SK-MEL-5 (cell line): ENCODE results near the gene MYBPC2. TPM values are rescaled to one million over a fixed set of nuclear protein-coding genes. Genes with fewer than 3 reads are reported as not detected.

Experiments used
- DNase-seq: peaks from one replicate; pipeline ENCODE4 v3.0.0-alpha.2; 2016; ENCODE audit warnings: low read depth, low spot score
- in situ Hi-C: cut with HindIII; loops from 2 replicates; pipeline ENCODE4 v1.10.0; 2016; ENCODE audit warnings: low sequenced_read_pairs, high pct_unique_total_duplicates, low pct_unique_long_range_greater_than_20kb
- total RNA-seq: library from RNA; depleted of rRNA; stranded (reverse); fragments of >200 nt; shearing (Covaris generic); gene quantifications from 2 replicates; pipeline ENCODE4 v1.2.3, GENCODE V29; 2014

Gene MYBPC2
- total RNA-seq, 1 experiment from 2014 or later, result not detected

- in situ Hi-C loops, result no loop called here
- no peak for DNase-seq
Observed at GRCh38 chr19:50420127-50420526, 12.6 kb upstream of the MYBPC2 start.

DNA sequence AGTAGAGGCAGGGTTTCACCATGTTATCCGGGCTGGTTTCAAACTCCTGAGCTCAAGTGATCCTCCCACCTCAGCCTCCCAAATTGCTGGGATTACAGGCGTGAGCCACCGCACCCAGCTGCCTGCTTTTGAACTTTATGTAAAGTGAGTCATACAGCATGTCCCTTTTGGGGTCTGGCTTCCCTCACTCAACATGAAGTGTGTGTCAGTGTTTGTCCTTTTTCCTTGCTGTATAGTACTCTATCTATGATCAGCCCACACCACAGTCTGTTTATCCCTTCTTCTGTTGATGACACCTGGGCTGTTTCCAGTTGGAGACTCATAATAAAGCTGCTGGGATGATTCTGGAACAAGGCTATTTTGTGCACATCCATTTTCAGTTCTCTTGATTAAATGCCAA, 11.9 kb upstream of the MYBPC2 start:
- DNase-seq, result no peak
- in situ Hi-C loops, result no loop called here

DNA sequence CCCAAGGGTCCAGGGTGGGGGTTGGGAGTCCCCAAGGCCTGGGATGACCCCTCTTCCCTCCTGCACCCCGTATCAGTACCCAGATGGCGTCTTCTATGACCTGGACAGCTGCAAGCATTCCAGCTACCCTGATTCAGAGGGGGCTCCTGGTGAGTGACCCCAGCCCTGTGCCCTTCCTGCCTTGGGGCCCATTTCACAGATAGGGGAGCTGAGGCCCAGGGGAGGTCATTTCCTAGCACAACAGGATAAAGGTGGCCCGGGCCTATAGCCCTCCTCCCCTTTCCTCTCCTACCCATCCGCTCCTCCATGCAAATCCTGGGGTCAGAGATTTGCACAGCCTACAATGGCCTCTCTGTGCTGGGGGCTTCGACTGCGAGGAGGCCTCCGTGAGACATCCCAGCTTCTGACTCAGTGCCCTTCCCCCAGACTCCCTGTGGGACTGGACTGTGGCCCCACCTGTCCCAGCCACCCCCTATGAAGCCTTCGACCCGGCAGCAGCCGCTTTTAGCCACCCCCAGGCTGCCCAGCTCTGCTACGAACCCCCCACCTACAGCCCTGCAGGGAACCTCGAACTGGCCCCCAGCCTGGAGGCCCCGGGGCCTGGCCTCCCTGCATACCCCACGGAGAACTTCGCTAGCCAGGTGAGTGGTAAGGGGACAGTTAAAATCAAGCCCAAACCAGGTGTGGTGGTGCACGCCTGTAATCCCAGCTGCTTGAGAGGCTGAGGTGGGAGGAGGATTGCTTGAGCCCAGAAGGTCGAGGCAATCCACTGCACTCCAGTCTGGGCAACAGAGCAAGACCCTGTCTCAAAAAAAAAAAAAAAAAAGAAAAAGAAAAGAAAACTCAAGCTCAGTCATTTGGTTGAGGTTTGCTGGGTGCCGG, 10.1 kb upstream of the MYBPC2 start:
- in situ Hi-C loops, result no loop called here
- DNase-seq, result no peak

- in situ Hi-C loops, result no loop called here
- no peak for DNase-seq
Observed at GRCh38 chr19:50423279-50424113, 9.2 kb upstream of the MYBPC2 start.

DNA sequence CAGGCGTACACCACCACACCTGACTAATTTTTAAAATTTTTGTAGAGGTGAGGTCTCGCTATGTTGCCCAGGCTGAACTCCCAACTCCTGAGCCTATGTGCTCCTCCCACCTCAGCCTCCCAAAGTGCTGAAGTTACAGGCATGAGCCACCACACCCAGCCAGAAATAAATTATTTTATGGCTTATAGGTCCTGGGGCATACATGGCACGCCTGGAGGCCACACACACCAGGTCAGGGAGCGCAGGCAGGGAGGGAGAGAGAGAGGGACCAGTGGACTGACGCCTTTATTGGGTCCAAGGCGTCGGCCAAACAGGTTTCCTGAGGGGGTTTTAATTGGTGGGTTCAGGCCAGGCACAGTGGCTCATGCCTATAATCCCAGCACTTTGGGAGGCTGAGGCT, 7.1 kb upstream of the MYBPC2 start:
- no peak for DNase-seq
- in situ Hi-C loops, result no loop called here

DNA sequence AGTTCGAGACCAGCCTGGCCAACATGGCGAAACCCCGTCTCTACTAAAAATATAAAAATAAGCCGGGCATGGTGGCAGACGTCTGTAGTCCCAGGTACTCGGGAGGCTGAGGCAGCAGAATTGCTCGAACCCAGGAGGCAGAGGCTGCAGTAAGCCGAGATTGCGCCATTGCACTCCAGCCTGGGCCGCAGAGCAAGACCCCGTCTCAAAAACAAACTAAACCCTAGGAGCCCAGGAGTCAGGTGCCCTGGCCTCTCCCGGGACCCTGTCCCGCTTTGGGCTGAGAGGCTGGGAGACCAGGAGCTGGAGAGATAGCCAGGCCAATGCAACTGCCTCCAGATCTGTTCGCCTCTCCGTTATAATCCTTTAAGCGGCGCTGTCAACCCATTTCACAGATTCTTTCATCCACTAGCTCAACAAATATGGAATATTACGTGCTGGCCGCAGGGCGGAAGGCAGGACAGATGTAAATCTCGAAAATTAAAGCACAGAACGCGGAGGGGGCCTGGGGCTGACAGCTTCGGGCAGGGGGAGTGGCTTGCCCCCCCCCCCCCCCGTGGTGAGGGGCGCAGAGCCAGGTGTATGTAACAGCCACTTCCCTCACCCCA, 5.3 kb upstream of the MYBPC2 start:
- in situ Hi-C loops, result no loop called here
- DNase-seq, result no peak

DNA sequence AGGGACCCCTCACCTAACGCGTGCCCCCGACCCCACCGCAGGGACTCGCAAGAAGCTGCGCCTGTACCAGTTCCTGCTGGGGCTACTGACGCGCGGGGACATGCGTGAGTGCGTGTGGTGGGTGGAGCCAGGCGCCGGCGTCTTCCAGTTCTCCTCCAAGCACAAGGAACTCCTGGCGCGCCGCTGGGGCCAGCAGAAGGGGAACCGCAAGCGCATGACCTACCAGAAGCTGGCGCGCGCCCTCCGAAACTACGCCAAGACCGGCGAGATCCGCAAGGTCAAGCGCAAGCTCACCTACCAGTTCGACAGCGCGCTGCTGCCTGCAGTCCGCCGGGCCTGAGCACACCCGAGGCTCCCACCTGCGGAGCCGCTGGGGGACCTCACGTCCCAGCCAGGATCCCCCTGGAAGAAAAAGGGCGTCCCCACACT, 4.7 kb upstream of the MYBPC2 start:
- in situ Hi-C loops, result no loop called here
- DNase-seq, result peak; percentile 41

DNA sequence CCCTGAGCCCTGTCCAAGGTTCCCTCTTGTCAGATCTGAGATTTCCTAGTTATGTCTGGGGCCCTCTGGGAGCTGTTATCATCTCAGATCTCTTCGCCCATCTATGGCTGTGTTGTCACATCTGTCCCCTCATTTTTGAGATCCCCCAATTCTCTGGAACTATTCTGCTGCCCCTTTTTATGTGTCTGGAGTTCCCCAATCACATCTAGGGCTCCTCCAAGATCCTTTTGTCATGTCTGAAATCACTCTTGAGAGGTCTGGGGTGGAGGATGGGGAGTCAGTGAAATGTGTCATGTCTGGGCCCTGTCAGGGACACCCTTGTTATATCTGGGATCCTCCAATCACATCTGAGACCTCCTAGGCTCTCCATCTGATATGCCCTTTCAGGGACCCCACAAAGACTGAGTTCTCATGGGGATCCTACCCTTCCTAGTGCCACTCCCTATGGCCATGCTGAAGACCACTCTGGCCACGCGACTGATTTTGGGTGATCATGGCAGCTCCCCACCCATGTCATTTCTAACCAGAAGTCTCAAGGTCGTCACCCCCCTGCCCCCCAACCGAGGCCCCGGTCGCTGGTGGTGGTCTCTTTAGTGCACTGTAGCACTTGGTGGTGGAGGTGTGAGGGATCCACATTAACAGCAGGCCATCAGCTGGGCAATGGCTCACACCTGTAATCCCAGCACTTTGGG, 3.8 kb upstream of the MYBPC2 start:
- DNase-seq, result no peak
- in situ Hi-C loops, result no loop called here

DNA sequence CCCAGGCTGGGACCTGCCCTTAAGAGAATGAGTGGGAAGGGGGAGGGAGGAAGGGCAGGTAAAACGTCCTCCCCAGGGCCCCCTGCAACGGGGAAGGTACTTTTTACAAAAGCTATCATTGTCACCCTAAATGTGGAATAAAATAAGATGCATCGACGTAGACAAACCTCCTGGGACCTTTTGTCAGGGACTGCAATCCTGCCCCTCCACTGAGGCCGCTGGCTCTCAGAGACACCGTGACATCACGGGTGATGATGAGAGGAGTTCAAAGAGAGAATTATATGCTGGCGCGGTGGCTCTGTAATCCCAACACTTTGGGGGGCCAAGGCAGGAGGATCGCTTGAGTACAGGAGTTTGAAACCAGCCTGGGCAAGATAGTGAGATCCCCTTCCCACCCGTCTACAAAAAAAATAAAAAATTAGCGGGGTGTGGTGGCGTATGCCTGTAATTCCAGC, 1.8 kb upstream of the MYBPC2 start:
- DNase-seq, result no peak
- in situ Hi-C loops, result no loop called here

GRCh38 chr19:50431343-50432220, 1.1 kb upstream of the MYBPC2 start:
- in situ Hi-C loops, result no loop called here
- peak; percentile 81 for DNase-seq

GRCh38 chr19:50433201-50434180, 799 bp downstream of the MYBPC2 start:
- in situ Hi-C loops, result no loop called here
- DNase-seq, result no peak

DNA sequence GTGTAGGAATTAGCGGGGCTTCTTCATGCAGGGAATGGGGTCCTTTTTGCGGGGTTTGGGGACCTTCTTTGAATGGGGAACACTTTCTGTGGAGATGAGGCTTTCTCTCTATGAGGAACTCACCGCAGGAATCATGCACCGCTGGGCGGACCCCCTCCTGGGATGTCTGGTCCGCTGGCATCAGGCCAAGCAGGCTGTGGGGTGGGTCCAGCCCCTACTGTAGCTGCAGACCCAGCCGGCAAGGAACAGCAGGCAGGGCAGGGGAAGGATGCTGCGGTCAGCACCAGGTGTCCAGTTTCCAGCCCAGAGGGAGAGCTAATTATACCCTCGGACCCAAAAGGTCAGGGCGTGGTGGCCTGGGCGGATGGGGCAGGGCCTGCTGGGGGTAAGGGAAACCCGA, 1.8 kb downstream of the MYBPC2 start:
- in situ Hi-C loops, result no loop called here
- no peak for DNase-seq

DNA sequence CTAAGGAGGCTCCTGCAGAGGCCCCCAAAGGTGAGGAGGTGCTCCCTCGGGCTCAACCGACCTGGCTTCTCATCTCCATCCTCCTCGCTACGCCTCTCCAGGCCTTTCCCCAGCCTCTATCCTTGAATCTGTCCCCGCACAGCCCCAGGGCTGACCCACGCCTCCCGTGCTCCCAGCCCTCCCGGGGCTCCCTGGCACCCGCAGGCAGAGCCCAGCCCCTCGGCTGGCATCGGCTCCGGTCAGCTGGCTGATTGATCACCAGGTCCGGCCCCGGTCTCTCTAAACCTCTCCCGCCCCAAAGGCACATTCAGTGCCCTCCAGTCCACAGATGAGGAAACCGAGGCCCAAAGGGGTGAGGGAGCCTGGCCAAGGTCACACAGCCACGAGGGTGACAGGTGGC, 2.5 kb downstream of the MYBPC2 start:
- in situ Hi-C loops, result no loop called here
- no peak for DNase-seq

GRCh38 chr19:50435627-50436026, 2.9 kb downstream of the MYBPC2 start:
- DNase-seq, result no peak
- in situ Hi-C loops, result no loop called here

- in situ Hi-C loops, result no loop called here
- DNase-seq, result no peak
Observed at GRCh38 chr19:50437862-50438449, 5.3 kb downstream of the MYBPC2 start.
